ENCODE data around the gene DNAJC18.

- TF ChIP-seq CTCF (IDR thresholded peaks at IDR 0.05) (no peak), POLR2A (IDR thresholded peaks at IDR 0.05) (no peak)
Measured at GRCh38 chr5:139391570-139392323, 47.6 kb downstream of the DNAJC18 start.
